Astrocyte (in vitro differentiated cells and primary cell): ENCODE data around the gene HOMEZ. TPM values are rescaled to one million over a fixed set of nuclear protein-coding genes. Genes with fewer than 3 reads are reported as not detected.

Source experiments
- DNase-seq: peaks from one replicate; pipeline ENCODE4 v3.0.0-alpha.2; 2010; ENCODE audit warnings: low read depth
- FAIRE-seq: peaks from 2 replicates; lab custom pipeline; 2011; peaks lifted over from hg19 to GRCh38; lab: Jason Lieb, UNC
- H2AFZ ChIP-seq: 2 replicates; pipeline ENCODE4 v1.6.0; 2012; ENCODE audit warnings: low read depth, low read length, inconsistent platforms
- H3K27ac ChIP-seq: 2 replicates; pipeline ENCODE4 v1.5.1; 2011; ENCODE audit warnings: low read depth, low read length, inconsistent platforms
- H3K27me3 ChIP-seq: 2 replicates; pipeline ENCODE4 v1.6.0; 2011; ENCODE audit warnings: low read length, inconsistent platforms; ENCODE audit not compliant: insufficient read depth
- H3K36me3 ChIP-seq: 2 replicates; pipeline ENCODE4 v1.5.1; 2011; ENCODE audit warnings: low read length, inconsistent platforms; ENCODE audit not compliant: insufficient read depth
- H3K4me1 ChIP-seq: 2 replicates; pipeline ENCODE4 v1.5.1; 2011; ENCODE audit warnings: low read length, inconsistent platforms; ENCODE audit not compliant: insufficient read depth
- H3K4me2 ChIP-seq: 2 replicates; pipeline ENCODE4 v1.6.0; 2012; ENCODE audit warnings: low read length, inconsistent platforms
- H3K4me3 ChIP-seq: 2 replicates; pipeline ENCODE4 v1.5.1; 2011; ENCODE audit warnings: low read depth, mild to moderate bottlenecking, low read length, inconsistent platforms; ENCODE audit not compliant: insufficient read depth
- H3K79me2 ChIP-seq: 2 replicates; pipeline ENCODE4 v1.6.0; 2012; ENCODE audit warnings: mild to moderate bottlenecking, low read length, inconsistent platforms; ENCODE audit not compliant: insufficient read depth
- H3K9ac ChIP-seq: 2 replicates; pipeline ENCODE4 v1.6.0; 2012; ENCODE audit warnings: mild to moderate bottlenecking, low read length, inconsistent platforms
- H3K9me3 ChIP-seq: 2 replicates; pipeline ENCODE4 v1.5.1; 2012; ENCODE audit warnings: low read depth, mild to moderate bottlenecking, low read length, inconsistent platforms; ENCODE audit not compliant: insufficient read depth
- H4K20me1 ChIP-seq: 2 replicates; pipeline ENCODE4 v1.6.0; 2012; ENCODE audit warnings: low read length, inconsistent platforms; ENCODE audit not compliant: insufficient read depth
- H3K27ac Mint-ChIP-seq: one replicate; pipeline ENCODE4 v1.8.0; 2021; ENCODE audit warnings: mild to moderate bottlenecking, mixed read lengths; ENCODE audit not compliant: unreplicated experiment
- H3K27me3 Mint-ChIP-seq: one replicate; pipeline ENCODE4 v1.8.0; 2021; ENCODE audit warnings: low read depth, mixed read lengths; ENCODE audit not compliant: unreplicated experiment
- H3K36me3 Mint-ChIP-seq: one replicate; pipeline ENCODE4 v1.8.0; 2021; ENCODE audit warnings: low read depth, mixed read lengths; ENCODE audit not compliant: unreplicated experiment
- H3K4me1 Mint-ChIP-seq: one replicate; pipeline ENCODE4 v1.8.0; 2021; ENCODE audit warnings: low read depth, mixed read lengths; ENCODE audit not compliant: unreplicated experiment
- H3K4me3 Mint-ChIP-seq: one replicate; pipeline ENCODE4 v1.8.0; 2021; ENCODE audit warnings: mild to moderate bottlenecking, moderate library complexity, mixed read lengths; ENCODE audit not compliant: unreplicated experiment
- H3K9me3 Mint-ChIP-seq: one replicate; pipeline ENCODE4 v1.8.0; 2021; ENCODE audit warnings: mild to moderate bottlenecking, mixed read lengths; ENCODE audit not compliant: unreplicated experiment
- EZH2 ChIP-seq: IDR thresholded peaks from 2 replicates; pipeline ENCODE4 v1.6.1; 2012; ENCODE audit warnings: mild to moderate bottlenecking, low read length, inconsistent platforms; ENCODE audit not compliant: insufficient read depth
- total RNA-seq: library from RNA; stranded (reverse); gene quantifications from 2 replicates; pipeline ENCODE4 v1.2.1, GENCODE V29; 2021
- TF ChIP-seq, protein P1 (sequence below): IDR thresholded peaks from 2 replicates; pipeline ENCODE4 v1.5.1; 2011; ENCODE audit warnings: low read depth, mild to moderate bottlenecking, inconsistent platforms, low read length, moderate library complexity; ENCODE audit not compliant: insufficient read depth

HOMEZ gene
- total RNA-seq, 1 donor from 2014 or later = 16.6 TPM

GRCh38 chr14:23322568-23323517 is 36.9 kb upstream of the HOMEZ start:
- H3K79me2 ChIP-seq = peaks cover 33% of the 10 kb centered on the region
- FAIRE-seq (no peak), DNase-seq (no peak)
- peaks cover 11% of the 10 kb centered on the region for H3K4me1 Mint-ChIP-seq
- TF ChIP-seq, protein P1, sequence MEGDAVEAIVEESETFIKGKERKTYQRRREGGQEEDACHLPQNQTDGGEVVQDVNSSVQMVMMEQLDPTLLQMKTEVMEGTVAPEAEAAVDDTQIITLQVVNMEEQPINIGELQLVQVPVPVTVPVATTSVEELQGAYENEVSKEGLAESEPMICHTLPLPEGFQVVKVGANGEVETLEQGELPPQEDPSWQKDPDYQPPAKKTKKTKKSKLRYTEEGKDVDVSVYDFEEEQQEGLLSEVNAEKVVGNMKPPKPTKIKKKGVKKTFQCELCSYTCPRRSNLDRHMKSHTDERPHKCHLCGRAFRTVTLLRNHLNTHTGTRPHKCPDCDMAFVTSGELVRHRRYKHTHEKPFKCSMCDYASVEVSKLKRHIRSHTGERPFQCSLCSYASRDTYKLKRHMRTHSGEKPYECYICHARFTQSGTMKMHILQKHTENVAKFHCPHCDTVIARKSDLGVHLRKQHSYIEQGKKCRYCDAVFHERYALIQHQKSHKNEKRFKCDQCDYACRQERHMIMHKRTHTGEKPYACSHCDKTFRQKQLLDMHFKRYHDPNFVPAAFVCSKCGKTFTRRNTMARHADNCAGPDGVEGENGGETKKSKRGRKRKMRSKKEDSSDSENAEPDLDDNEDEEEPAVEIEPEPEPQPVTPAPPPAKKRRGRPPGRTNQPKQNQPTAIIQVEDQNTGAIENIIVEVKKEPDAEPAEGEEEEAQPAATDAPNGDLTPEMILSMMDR = no peak
- TF ChIP-seq EZH2 = no peak
- H2AFZ ChIP-seq = no peak overlapping the region
- H3K4me3 Mint-ChIP-seq = peak overlapping the region; percentile 88
- peak overlapping the region; percentile 88 for H3K4me2 ChIP-seq
- no peaks in the 10 kb centered on the region for H3K9me3 Mint-ChIP-seq
- no peaks in the 10 kb centered on the region for H3K9me3 ChIP-seq
- no peaks in the 10 kb centered on the region for H3K27me3 ChIP-seq
- H4K20me1 ChIP-seq = peaks cover 40% of the 10 kb centered on the region
- peak overlapping the region; percentile 87 for H3K4me3 ChIP-seq
- H3K9ac ChIP-seq = peak overlapping the region; percentile 98
- H3K36me3 ChIP-seq = peaks cover 23% of the 10 kb centered on the region
- peaks cover 12% of the 10 kb centered on the region for H3K36me3 Mint-ChIP-seq
- peak overlapping the region; percentile 92 for H3K27ac Mint-ChIP-seq
- no peaks in the 10 kb centered on the region for H3K27me3 Mint-ChIP-seq
- peaks cover 14% of the 10 kb centered on the region for H3K4me1 ChIP-seq
- peak overlapping the region; percentile 90 for H3K27ac ChIP-seq

DNA sequence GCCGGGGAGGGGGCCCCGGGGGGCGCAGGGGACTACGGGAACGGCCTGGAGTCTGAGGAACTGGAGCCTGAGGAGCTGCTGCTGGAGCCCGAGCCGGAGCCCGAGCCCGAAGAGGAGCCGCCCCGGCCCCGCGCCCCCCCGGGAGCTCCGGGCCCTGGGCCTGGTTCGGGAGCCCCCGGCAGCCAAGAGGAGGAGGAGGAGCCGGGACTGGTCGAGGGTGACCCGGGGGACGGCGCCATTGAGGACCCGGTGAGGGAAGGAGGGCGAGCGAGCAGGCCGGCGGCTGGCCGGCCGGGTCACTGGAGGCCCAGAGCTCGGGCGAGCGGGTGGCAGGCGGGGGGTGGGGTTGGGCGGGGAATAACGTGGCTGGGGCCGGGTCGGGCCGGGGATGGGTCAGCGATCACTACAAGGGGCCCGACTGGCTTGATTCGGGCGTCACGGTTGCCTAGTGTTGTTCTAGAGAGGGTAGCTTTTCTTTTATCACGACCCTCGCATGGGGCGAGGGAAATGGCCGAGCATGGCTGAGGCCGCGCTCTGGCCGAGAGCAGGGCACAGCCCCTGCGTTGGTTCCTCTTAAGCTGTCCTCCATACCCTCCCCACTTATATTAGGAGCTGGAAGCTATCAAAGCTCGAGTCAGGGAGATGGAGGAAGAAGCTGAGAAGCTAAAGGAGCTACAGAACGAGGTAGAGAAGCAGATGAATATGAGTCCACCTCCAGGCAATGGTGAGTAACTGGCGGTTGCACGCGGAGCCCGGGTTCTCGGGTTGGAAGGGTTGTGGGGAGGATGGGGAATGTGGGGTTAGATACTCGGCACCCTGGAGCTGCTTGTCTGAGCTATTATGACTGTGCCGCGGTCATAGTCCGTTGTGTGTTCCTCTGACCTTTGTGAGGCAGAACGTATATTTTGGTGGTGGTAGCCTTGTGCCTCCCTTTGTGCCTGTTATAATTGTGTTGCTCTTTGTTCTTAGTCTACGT is 35.9 kb upstream of the HOMEZ start:
- Mint-ChIP-seq H3K27ac (peak overlapping the region; percentile 92), H3K4me1 (peaks cover 11% of the 10 kb centered on the region), H3K36me3 (peaks cover 12% of the 10 kb centered on the region), H3K4me3 (peak overlapping the region; percentile 88), H3K9me3 (no peaks in the 10 kb centered on the region), H3K27me3 (no peaks in the 10 kb centered on the region)
- Histone ChIP-seq H3K79me2 (peaks cover 39% of the 10 kb centered on the region), H3K9ac (peak overlapping the region; percentile 98), H3K27me3 (no peaks in the 10 kb centered on the region), H4K20me1 (peaks cover 36% of the 10 kb centered on the region), H3K36me3 (peaks cover 25% of the 10 kb centered on the region), H3K4me3 (peak overlapping the region; percentile 87), H3K4me1 (peaks cover 14% of the 10 kb centered on the region), H3K9me3 (no peaks in the 10 kb centered on the region), H2AFZ (no peak overlapping the region), H3K27ac (peak overlapping the region; percentile 90), H3K4me2 (peak overlapping the region; percentile 88)
- TF ChIP-seq, protein P1 = no peak
- no peak for TF ChIP-seq EZH2
- peak; percentile 37 for DNase-seq
- no peak for FAIRE-seq
